ENCODE results near the gene AGAP1.
"Not testable (repeated sequence)": the region's sequence is repeated elsewhere in the genome, so short reads cannot be mapped to it uniquely, and the experiment has no call there.

The AGAP1 gene

DNA sequence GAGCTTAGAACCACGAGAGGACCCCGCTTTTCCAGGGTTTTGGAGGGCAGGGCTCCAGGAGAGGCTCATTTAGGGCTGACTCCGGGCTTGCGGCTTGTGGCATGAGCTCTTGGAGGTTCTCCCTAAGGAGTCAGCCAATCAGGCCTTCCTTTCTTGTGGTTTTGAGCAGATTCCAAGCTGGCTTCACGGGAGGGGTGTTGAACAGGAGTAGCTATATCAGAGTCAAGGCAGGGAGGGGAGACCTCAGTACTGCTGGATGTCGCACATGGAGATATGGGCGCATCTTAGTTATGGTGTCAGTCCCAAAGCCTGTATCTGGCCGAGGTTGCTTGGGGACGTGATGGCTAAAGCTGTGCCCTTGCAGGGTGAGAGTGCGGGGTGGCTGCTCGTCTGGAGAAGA, 98.6 kb downstream of the AGAP1 start:
- no peak for DNase-seq (ENCODE audit: low read depth)

DNA sequence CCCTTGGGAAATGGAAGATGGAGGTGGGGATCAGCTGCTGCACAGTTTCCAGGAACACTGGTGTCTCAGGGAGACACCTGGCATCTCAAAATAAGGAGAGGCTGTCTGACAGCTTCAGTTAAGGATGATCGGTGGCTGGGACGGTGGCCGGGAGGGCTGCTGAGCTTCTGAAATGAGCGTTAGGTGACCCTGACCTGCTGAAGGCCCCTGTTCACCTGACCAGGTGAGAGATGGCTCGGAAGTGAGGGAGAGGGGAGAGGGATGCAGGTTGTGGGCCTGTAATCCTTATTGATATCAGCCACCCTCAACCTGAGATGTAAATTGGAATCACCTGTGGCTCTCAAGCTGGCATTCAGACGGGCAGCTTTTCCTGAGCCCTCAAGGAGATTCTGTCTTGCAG, 99.0 kb downstream of the AGAP1 start:
- DNase-seq (ENCODE audit: low read depth), result no peak

DNA sequence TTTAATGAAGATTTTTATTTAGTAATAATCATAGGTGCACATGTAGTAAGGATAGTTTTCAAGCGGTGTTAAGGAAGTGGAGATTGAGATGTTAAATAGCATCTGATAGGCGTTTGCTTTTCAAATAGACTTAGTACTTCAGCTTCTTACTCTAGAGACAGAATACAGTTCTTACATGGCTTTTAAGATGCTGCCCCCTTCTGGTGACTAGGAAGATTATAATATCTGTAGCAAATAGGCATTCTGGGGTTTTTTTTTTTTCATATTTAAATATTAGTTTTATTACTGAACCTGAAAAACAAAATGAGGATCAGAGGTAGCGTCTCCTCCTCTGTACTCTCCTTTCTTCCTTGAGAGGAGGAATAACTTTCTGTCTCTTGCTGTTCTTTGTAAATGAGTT, 100.2 kb downstream of the AGAP1 start:
- no peak for DNase-seq (ENCODE audit: low read depth)

DNA sequence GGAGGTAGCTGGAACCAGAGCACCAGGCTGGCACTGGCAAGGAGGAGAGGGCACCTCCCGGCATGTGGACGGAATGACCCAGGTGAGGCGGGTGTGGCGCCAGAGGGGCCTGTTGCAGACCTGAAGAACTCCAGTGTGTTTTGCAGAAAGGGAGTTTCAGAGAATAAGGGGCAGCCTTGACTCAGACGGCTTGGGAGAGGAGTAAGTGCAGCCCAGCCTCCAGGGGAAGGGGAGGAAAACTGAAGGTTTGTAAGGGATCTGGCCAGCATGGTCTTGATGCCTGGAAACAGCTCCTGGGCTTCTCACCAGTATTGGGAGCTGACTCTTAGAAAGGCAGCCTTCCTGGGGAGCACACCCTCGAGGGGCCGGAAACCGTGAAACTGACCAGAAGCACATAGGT, 101.1 kb downstream of the AGAP1 start:
- no peak for DNase-seq (ENCODE audit: low read depth)

DNA sequence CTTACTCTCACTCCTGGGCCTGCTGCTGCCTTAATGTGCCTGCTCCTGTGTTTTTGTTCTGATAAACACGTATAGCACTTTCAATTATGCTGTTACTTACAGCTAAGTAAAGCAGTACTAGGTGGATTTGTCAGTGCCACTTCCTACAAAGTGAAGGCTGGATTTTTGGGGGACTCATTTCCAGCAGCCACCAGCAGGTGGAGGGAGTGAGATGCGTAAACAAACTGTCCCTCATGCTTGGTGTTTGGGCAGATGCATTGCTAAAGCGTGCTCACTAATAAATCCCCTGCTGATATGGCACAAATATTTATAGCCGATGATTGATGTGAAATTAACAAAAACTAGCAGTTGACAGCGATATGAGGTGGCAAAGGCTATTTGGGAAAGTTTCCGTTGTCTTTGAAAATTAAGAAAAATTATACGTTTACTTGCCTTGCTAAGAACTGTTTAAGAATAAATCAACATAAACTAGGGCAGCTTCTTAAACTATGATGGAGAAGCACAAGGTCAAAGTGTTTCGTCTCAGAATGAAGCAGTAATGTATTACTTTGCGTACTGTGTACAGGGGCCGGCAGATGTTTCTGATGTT, 101.7 kb downstream of the AGAP1 start:
- DNase-seq (ENCODE audit: low read depth), result no peak

DNA sequence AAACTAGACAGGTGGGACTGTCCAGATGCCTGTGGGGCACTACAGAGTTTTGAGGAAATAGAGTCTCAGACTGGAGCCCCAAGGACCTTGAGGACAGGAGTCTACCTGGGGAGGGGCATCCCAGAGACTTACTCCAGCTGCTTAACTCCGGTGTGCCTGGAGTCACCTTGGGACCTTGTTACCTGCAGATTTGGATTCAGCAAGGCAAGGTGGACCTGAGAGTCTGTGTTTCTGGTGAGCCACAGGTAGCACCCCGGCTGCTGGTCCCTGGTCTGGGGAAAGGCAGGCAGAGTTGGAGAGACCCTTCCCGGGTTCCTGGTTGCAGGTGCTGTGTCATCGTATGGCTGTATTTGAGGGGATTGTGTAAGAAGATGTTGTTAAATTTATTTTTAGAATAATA, 102.4 kb downstream of the AGAP1 start:
- DNase-seq (ENCODE audit: low read depth), result no peak

DNA sequence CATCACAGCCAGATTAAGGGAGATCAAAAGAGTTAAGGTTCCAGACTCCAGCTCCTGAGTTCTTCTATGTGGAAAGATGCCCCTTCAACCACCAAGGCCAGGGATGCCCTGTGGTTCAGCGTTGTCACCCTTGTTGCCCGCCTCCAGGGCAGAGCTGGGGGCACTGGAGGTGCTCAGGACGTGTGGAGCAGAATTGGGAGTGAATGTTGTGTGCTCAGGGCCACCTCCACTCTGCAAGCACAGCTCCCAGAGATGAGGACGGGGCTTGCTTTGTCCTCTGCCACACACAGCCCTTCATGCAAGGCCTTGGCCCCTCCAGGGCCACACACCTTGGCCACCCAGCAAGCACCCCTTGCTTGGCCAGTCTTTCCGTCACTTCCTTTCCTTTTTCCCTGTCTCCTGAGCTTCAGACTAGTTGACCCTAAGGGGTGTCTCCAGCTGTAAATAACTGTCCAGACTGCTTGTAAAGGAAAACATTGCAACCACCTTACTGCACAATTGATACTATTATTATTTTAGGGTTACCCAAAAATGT, 103.3 kb downstream of the AGAP1 start:
- DNase-seq (ENCODE audit: low read depth), result no peak

DNA sequence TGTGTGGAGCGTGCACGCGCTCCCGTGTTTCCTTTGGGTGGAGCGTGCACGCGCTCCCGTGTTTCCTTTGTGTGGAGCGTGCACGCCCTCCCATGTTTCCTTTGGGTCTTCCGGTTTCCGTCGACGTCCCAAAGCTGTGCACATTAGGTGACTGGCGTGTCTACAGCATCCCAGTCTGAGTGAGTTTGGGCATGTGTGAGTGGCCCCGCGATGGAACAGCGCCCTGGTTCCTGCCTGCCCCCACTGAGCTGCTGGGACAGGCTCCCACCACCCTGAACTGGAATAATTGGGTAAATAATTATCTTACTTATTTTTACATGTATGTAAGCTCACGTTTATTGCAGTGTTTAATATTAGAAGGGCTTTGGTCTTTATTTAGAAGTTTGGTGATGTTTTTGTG, 104.2 kb downstream of the AGAP1 start:
- DNase-seq (ENCODE audit: low read depth), result no peak

DNA sequence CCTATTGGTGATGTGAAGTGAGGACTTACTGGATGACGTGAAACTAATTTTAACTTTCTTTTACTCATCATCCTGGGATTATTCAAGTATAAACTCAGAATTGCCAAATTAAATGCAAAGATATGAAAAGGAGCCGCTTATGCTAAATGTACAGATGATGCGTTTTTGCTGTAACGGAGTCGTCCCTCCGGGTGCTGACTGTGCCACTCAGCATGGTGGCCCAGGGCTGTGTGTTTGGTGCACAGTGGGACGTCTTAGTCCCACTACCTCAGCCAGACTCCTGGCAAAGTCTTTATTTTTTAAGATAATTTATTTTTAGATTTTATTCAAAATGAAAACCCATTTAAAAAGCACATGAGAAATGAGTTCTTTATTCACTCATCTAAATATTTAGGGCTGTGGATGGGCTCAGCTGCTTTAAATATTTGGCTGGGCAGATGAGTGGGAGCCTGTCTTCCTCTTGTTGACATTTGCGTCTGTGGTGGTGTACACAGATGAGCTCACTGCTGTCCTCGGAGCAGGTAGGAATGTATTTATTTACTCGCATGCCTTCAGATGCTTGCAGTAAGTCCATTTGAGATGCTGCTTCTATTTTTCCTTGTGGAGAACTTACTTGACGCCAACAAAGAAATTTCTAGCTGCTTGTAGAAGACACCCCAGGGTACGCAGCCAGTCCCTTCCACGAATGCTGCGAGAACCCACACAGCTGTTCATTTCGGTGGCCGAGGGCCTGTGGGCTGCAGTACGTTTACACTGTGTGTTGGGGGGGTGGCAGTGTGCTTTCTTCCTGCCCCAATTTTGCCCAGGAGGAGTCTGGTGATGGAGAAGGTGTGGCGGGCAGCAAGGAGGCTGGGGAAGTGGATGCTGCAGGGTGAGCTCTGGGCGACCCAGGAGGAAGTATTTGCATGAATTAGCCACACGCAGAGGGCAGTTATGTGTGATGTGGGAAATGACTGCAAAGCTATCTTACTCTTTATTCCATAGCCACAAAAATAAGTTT, 105.0 kb downstream of the AGAP1 start:
- DNase-seq (ENCODE audit: low read depth), result no peak

DNA sequence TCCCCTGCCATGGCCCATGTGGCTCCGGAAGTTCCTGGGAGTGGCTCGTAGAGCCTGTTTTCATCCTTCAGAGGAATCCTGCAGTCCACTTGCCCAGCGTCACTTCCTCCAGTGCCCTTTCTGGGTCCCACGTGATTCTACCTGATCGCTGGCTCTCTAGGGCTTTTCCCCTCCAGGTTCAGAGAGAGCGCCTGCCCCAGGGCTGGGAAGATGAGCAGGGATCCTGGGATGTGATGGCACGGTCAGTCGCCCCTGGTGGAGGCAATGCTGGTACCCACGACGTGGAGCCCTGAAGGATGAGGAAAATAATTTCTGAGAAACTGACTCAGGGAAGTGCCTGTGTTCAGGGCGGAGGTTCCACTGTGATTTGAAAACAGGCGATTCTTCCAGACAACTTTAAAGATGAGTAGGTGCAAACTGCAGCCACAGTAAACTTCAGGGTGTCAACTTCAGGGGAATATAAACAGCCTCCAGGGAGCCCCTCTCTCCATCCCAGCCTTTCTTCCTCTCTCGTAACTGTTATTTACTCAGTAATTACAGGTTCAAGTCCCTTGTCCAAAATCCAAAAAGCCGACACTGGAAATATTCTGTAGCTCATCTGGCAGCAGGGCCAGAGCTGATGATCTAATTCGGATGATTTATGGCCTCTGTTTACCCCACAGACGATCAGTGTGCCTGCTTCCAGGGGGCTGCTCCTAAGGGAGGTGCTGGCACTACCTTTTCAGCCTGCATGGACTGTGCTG, 105.9 kb downstream of the AGAP1 start:
- no peak for DNase-seq (ENCODE audit: low read depth)

DNA sequence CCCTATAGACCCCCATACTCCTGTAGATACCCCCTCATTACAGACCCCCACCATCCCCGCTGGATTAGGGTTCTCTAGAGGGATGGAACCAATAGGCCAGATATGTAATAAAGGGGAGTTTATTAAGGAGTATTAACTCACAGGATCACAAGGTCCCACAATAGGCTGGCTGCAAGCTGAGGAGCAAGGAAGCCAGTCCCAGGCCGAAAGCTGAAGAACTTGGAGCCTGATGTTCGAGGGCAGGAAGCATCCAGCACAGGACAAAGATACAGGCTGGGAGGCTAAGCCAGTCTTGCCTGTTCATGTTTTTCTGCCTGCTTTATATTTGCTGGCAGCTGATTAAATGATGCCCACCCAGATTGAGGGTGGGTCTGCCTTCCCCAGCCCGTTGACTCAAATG, 106.6 kb downstream of the AGAP1 start:
- DNase-seq (ENCODE audit: low read depth), result no peak

DNA sequence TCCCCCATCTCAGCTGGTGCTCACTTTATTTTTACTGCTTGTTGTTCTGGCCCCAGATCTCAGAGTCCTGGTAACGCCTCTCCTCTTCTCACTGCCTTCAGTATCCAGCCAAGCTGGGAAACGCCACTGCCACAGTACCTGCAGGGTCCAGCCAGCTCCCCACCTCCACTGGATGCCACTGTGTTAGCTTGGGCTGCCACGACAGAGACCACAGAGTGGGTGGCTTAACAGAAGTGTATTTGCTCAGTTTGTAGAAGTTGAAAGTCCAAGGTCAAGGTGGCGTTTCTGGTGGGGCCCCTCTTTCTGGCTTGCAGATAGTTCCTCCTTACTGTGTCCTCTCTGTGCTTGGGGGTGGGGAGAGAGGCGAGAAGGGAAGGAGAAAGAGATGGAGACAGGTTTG, 107.1 kb downstream of the AGAP1 start:
- no peak for DNase-seq (ENCODE audit: low read depth)

DNA sequence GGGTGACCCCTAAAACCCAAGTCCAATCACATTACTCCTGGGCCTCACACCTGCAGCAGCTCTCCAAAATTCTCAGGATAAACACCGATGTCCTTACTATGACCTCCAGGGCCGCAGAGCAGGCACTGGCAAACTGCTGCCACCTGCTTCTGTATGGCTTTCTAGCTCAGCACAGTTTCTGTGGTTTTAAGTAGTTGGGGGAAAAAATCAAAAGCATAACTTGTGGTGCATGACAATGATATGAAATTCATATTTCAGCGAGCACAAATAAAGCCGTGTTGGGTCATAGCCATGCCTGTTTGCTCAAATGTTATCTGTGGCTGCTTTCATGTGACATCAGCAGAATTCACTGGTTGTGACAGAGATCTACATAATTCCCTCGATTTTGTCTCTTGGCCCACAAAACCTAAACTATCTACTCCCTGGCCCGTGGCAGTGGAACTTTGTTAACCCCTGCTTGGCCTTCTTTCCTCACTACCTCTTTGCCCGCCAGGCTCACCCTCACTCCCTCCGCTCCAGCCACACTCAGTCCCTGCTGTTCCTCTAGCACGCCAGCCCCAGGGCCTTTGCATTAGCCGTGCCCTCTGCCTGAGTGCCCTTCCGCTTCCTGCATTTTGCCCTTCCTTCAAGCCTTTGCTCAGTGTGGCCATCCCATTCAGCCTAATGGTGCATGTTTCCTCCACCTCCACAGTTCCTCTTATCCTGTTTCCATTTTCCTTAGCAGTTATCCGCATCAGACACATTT, 108.3 kb downstream of the AGAP1 start:
- no peak for DNase-seq (ENCODE audit: low read depth)

DNA sequence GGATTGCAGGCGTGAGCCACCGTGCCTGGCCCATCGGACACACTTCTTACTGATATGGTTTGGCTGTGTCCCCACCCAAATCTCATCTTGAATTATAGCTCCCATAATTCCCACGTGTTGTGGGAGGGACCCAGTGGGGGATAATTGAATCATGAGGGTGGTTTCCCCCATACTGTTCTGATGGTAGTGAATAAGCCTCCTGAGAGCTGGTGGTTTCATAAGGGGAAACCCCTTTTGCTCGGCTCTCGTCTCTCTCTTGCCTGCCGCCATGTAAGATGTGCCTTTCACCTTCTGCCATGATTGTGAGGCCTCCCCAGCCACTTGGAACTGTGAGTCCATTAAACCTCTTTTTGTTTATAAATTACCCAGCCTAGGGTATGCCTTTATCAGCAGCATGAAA, 109.1 kb downstream of the AGAP1 start:
- DNase-seq (ENCODE audit: low read depth), result not testable (repeated sequence)

DNA sequence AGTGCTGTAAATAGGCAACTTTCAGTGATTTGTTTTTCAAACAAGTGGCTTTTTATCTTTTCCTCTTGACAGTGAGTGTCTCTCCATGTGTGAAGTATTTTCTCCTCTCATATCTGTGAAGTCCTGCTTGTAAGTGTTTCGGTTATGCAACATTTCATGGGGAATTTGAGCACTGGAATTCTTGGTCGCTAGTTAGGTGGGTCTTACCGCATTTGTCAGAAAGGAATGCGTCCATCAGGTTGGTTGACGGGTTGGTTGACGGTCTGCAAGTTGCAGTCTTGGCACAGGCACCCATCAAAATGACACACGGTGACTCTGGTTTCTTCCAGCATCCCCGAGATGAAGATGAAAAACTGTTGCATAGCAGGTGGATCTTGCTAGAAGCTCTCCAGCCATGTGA, 109.8 kb downstream of the AGAP1 start:
- no peak for DNase-seq (ENCODE audit: low read depth)

DNA sequence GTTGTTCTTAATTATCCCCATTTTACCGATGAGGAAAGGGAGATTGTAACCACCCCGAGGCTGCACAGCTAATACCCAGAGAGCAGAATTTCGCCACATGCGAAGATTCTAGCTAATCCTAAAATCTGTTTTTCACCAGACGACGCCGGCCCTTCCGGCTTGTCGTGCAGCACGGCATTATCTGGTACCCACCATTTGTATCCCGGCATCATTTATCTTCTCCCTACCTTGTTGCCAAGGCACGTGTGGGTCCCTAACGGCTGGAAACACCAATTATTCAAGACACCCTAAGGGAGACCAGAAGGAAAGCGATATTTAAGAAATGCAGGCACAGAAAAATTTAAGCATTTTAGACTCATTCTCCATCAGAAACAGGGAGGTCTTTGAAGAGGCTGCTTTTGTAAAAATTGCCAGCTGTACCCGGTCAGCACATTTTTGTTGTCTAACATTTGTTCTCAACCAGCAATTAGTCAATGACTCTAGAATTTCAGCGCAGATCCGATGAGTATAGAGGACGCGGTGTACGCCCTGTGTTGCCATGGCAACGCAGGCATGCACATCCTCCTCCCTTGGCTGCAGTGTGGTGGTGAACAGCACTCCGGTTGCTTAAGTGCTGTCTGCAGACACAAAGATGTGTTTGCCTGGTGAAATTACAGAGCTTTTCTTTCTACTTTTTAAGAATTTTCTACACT, 111.6 kb downstream of the AGAP1 start:
- no peak for DNase-seq (ENCODE audit: low read depth)

DNA sequence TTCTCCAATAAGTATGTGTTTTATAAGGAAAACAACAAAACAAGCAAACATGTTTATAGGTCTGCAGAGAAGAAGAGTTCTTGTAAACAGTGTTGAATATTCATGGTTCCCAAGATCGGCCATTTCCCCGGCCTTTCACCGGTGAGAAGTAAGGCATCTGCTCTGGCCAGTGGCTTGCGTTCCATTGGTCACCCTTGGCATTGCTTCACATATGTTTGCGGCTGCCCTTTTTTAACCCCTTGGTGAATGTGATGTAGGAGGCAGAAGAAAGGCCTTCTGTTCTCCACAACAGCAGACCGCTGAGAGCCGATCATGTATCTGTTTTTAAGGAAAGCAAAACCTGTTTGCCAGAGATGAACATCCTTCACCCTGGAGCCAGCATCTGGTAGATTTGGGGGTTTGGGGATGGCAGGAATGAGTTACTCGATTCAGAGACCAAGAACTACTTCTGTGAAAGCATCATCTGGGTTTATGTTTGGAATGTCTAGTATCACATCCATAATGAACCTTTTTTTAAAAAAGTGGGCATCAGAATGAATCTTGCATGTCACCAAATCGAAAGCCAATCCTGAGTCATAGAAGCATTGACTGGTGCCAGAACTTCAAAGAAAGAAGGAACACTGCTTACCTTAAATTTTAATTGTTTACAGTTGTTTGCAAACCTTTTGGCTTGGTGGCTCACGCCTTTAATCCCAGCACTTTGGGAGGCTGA, 112.3 kb downstream of the AGAP1 start:
- DNase-seq (ENCODE audit: low read depth), result no peak

DNA sequence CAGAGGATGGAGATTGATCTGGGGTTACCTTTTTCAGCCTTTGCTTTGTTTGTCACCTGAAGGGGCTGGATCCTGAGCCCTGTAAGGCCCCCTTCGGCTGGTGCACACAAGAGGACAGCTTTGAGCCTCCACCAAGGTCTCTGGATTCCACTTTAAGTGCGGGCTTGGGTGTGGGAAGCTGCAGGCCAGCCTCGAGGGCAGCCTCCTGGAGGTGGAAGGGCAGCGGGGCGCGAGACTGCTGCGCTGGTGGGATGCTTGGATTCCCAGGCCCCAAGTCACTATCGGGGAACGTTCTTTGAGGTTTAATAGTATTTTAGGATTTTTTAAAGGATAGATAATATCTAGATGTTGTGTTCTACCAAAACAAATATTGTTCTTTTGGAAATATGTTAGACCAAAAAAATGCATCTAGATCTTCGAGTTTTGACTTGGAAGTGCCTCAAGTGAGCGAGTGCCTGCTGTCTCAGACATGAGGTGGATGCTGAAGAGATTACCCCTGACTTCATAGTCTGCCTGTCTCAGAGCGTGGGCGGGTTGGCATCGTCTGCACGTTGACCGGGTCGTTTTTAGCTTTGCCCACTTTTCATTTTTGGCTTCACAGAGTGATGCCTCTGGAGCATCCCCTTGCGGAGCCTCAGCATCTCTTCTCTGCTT, 113.8 kb downstream of the AGAP1 start:
- DNase-seq (ENCODE audit: low read depth), result no peak

DNA sequence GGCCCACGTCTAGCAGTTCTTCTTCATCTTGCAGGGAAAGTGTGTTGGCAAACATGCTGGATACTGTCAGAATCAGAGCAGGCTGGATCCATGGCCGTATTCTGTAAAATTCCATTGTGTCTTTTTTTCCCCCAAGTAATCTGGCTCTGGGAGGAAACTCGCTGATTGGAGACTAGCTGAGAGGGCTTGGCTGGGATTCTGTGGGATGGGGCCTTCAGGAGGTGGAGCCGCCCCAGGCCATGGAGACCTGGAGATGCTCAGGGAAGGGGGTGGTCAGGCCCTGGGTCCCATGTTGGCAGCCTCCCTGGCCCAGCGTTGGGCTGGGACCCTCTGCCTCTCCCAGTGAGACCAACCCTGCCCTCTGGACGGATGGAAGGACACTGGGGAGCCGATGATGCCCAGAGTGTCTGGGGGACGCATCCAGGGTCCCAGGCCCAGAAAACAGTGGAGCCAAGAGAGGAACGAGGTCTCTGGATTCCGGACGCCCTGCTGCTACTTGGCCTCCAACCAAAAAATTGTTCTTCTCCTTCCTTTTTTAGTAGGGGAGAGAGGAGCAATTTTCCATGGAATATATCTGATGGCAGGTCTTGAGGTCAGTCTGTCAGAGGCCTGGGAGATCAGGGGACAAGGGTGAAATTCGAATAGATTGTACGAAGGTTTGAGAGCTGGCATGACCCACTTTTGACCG, 114.5 kb downstream of the AGAP1 start:
- no peak for DNase-seq (ENCODE audit: low read depth)
